ENCODE data around the gene OSMR.
A peak's percentile ranks its signal among the peaks of the same experiment; 100 is the strongest.

The OSMR gene

DNA sequence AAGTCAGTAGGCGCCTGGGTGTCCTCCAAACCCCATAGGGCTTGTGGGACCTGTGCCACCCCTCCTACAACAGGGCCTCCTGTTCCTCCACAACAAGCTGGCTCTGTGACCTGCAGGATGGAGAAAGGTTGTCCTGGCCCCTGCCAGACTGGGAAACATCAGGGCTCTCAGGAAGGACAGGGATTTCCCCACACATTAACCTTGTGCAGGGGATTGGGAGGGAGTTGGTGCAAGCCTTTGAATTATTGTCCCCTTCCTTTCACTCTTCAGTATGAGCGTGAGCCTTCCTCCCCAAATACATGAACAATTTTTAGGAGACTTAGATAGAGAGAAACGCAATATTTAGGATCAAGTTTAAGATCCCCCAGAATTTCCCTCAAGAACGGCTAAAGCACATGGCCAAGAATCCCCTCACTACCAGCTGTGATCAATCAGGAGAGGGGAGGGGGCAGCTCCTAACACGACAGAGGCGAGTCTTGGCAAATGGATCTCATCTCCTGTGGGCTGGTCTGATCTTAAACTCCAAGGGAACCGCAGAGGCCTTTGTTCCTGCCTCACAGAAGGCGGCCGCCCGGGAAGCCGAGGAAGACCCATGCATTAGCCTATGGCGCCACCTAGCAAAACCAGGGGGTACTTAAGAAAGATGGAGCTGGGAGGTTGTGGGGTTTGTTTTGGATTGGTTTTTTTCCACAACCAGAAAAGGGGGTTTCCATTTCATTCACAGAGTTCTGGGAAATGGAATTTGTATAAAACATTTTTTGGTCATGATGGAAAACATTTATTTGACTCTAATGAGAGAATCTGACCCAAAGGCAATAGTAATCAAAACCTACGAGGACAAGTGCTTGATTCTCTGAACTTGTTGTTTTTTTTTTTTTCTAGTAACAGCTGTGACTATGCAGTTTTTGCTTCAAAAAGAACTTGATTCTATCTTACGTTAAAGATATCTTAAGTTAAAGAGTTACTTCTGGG, 36.1 kb upstream of the OSMR start (continued):
- TF ChIP-seq, protein P1, sequence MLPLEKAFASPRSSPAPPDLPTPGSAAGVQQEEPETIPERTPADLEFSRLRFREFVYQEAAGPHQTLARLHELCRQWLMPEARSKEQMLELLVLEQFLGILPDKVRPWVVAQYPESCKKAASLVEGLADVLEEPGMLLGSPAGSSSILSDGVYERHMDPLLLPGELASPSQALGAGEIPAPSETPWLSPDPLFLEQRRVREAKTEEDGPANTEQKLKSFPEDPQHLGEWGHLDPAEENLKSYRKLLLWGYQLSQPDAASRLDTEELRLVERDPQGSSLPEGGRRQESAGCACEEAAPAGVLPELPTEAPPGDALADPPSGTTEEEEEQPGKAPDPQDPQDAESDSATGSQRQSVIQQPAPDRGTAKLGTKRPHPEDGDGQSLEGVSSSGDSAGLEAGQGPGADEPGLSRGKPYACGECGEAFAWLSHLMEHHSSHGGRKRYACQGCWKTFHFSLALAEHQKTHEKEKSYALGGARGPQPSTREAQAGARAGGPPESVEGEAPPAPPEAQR (tag by site-specific recombination; IDR thresholded peaks at IDR 0.05), result no peak
- TF ChIP-seq, protein P2, sequence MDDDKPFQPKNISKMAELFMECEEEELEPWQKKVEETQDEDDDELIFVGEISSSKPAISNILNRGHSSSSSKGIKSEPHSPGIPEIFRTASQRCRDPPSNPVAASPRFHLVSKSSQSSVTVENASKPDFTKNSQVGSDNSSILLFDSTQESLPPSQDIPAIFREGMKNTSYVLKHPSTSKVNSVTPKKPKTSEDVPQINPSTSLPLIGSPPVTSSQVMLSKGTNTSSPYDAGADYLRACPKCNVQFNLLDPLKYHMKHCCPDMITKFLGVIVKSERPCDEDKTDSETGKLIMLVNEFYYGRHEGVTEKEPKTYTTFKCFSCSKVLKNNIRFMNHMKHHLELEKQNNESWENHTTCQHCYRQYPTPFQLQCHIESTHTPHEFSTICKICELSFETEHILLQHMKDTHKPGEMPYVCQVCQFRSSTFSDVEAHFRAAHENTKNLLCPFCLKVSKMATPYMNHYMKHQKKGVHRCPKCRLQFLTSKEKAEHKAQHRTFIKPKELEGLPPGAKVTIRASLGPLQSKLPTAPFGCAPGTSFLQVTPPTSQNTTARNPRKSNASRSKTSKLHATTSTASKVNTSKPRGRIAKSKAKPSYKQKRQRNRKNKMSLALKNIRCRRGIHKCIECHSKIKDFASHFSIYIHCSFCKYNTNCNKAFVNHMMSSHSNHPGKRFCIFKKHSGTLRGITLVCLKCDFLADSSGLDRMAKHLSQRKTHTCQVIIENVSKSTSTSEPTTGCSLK (tag by site-specific recombination; IDR thresholded peaks at IDR 0.05), result no peak
- TF ChIP-seq, protein P3, sequence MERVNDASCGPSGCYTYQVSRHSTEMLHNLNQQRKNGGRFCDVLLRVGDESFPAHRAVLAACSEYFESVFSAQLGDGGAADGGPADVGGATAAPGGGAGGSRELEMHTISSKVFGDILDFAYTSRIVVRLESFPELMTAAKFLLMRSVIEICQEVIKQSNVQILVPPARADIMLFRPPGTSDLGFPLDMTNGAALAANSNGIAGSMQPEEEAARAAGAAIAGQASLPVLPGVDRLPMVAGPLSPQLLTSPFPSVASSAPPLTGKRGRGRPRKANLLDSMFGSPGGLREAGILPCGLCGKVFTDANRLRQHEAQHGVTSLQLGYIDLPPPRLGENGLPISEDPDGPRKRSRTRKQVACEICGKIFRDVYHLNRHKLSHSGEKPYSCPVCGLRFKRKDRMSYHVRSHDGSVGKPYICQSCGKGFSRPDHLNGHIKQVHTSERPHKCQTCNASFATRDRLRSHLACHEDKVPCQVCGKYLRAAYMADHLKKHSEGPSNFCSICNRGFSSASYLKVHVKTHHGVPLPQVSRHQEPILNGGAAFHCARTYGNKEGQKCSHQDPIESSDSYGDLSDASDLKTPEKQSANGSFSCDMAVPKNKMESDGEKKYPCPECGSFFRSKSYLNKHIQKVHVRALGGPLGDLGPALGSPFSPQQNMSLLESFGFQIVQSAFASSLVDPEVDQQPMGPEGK (tag by site-specific recombination; IDR thresholded peaks at IDR 0.05), result no peak
- TF ChIP-seq, protein P4, sequence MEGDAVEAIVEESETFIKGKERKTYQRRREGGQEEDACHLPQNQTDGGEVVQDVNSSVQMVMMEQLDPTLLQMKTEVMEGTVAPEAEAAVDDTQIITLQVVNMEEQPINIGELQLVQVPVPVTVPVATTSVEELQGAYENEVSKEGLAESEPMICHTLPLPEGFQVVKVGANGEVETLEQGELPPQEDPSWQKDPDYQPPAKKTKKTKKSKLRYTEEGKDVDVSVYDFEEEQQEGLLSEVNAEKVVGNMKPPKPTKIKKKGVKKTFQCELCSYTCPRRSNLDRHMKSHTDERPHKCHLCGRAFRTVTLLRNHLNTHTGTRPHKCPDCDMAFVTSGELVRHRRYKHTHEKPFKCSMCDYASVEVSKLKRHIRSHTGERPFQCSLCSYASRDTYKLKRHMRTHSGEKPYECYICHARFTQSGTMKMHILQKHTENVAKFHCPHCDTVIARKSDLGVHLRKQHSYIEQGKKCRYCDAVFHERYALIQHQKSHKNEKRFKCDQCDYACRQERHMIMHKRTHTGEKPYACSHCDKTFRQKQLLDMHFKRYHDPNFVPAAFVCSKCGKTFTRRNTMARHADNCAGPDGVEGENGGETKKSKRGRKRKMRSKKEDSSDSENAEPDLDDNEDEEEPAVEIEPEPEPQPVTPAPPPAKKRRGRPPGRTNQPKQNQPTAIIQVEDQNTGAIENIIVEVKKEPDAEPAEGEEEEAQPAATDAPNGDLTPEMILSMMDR (tag by site-specific recombination; IDR thresholded peaks at IDR 0.05), result peak; percentile 92
- TF ChIP-seq, protein P5, sequence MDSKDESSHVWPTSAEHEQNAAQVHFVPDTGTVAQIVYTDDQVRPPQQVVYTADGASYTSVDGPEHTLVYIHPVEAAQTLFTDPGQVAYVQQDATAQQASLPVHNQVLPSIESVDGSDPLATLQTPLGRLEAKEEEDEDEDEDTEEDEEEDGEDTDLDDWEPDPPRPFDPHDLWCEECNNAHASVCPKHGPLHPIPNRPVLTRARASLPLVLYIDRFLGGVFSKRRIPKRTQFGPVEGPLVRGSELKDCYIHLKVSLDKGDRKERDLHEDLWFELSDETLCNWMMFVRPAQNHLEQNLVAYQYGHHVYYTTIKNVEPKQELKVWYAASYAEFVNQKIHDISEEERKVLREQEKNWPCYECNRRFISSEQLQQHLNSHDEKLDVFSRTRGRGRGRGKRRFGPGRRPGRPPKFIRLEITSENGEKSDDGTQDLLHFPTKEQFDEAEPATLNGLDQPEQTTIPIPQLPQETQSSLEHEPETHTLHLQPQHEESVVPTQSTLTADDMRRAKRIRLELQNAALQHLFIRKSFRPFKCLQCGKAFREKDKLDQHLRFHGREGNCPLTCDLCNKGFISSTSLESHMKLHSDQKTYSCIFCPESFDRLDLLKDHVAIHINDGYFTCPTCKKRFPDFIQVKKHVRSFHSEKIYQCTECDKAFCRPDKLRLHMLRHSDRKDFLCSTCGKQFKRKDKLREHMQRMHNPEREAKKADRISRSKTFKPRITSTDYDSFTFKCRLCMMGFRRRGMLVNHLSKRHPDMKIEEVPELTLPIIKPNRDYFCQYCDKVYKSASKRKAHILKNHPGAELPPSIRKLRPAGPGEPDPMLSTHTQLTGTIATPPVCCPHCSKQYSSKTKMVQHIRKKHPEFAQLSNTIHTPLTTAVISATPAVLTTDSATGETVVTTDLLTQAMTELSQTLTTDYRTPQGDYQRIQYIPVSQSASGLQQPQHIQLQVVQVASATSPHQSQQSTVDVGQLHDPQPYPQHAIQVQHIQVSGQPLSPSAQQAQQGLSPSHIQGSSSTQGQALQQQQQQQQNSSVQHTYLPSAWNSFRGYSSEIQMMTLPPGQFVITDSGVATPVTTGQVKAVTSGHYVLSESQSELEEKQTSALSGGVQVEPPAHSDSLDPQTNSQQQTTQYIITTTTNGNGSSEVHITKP (tag by site-specific recombination; IDR thresholded peaks at IDR 0.05), result peak; percentile 29; the same call in 1 of the 2 replicates

DNA sequence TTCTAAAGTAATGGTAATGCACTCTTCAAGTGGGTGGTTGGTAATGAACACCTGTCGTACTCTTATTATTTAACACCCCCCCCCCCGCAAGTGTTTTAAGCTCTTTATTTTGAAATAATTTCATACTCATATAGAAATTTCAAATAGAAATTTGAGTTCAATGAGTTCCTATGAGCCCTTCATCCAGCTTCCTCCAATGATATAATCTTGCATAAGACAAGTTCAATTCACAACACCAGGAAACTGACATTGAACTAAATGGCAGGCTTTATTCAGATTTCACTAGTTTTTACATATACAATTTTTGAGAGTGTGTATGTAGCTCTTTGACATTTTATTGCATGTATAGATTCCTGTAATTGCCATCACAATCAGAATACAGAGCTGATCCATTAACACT, 30.9 kb upstream of the OSMR start:
- peaks cover 4% of the 10 kb centered on the region for H3K4me1 ChIP-seq (ENCODE audit: control insufficient read depth, insufficient read depth, low read length)
- ChIA-PET POLR2A (interaction anchor here (0.6 kb wide), 1 partner anchor 298 kb away, joined by 4 read pairs; no protein-coding TSS in a partner anchor), CTCF (interaction anchor here (0.6 to 17.1 kb wide), 9 partner anchors 12 to 606 kb away, joined by 3 to 333 read pairs (median 7); no protein-coding TSS in a partner anchor)
- TF ChIP-seq ZSCAN16 (tag by site-specific recombination; IDR thresholded peaks at IDR 0.05) (no peak), ZNF202 (tag by site-specific recombination; IDR thresholded peaks at IDR 0.05; ENCODE audit: borderline replicate concordance) (no peak), SALL2 (tag by site-specific recombination; IDR thresholded peaks at IDR 0.05; ENCODE audit: borderline replicate concordance) (no peak), ZNF501 (tag by site-specific recombination; IDR thresholded peaks at IDR 0.05) (no peak), ZNF529 (tag by site-specific recombination; IDR thresholded peaks at IDR 0.05; ENCODE audit: insufficient replicate concordance) (peak; percentile 97)
- no peak overlapping the region for H3K4me3 ChIP-seq (ENCODE audit: low read depth, low read length)
- H3K9me3 ChIP-seq (ENCODE audit: control insufficient read depth, insufficient read depth, low read depth, low read length), result no peaks in the 10 kb centered on the region
- H3K36me3 ChIP-seq (ENCODE audit: control insufficient read depth in 2 of 2, insufficient read depth in 1 of 2, low read length in 2 of 2), result no peaks in the 10 kb centered on the region
- H3K27ac ChIP-seq (ENCODE audit: extremely low read depth, low read depth, low read length), result no peak overlapping the region

Measured in HEK293 (cell line).